Lung (tissue), 12 donors: ENCODE data around the gene TUG1. TPM values are rescaled to one million over a fixed set of nuclear protein-coding genes. Genes with fewer than 3 reads are reported as not detected.

ENCODE experiments used
- ATAC-seq: fragments of 200-7000 bp; cut with Tn5 transposase; one replicate; pipeline ENCODE4 v1.9.1; 2020; ENCODE audit warnings: moderate number of reproducible peaks; ENCODE audit not compliant: insufficient read depth, low FRiP score
- DNase-seq, 3 donors: peaks; one replicate each; pipeline ENCODE4 v3.0.0-alpha.2; 2013 to 2017
- H3K27ac ChIP-seq, 2 donors: one replicate each; pipeline ENCODE4 v1.5.1; 2013; ENCODE audit warnings: mild to moderate bottlenecking in 2 of 2, moderate library complexity in 2 of 2, control low read depth in 1 of 2, inconsistent platforms in 1 of 2, low read depth in 1 of 2, low read length in 1 of 2
- H3K27me3 ChIP-seq, 3 donors: one replicate each; pipeline ENCODE4 v1.5.1; 2013; ENCODE audit warnings: low read length in 2 of 3; ENCODE audit not compliant: control insufficient read depth in 3 of 3, insufficient read depth in 3 of 3
- H3K36me3 ChIP-seq, 4 donors: one replicate each; pipeline ENCODE4 v1.5.1; 2013; ENCODE audit warnings: low read length in 4 of 4, mild to moderate bottlenecking in 1 of 4, moderate library complexity in 1 of 4; ENCODE audit not compliant: control insufficient read depth in 4 of 4, insufficient read depth in 4 of 4
- H3K4me1 ChIP-seq, 5 donors: one replicate each; pipeline ENCODE4 v1.5.1; 2013; ENCODE audit warnings: low read length in 5 of 5, mild to moderate bottlenecking in 2 of 5, moderate library complexity in 1 of 5; ENCODE audit not compliant: control insufficient read depth in 5 of 5, insufficient read depth in 5 of 5
- H3K4me3 ChIP-seq: one replicate; pipeline ENCODE4 v1.5.1; 2013; ENCODE audit warnings: mild to moderate bottlenecking, control low read depth, moderate library complexity
- H3K9ac ChIP-seq, 2 donors: one replicate each; pipeline ENCODE4 v1.5.1; 2013; ENCODE audit warnings: low read length in 2 of 2, control low read depth in 1 of 2; ENCODE audit not compliant: insufficient read depth in 1 of 2
- H3K9me3 ChIP-seq, 4 donors: one replicate each; pipeline ENCODE4 v1.5.1; 2013; ENCODE audit warnings: low read length in 3 of 4, mild to moderate bottlenecking in 1 of 4, moderate library complexity in 1 of 4; ENCODE audit not compliant: control insufficient read depth in 4 of 4, insufficient read depth in 3 of 4
- CTCF ChIP-seq: IDR thresholded peaks from 2 replicates; pipeline ENCODE4 v1.5.1; 2012; ENCODE audit warnings: mild to moderate bottlenecking; ENCODE audit errors: control extremely low read depth, extremely low read depth
- WGBS, 2 donors: extraction: QIAGEN DNeasy Blood & Tissue Kit; methylation state at CpG; one replicate each; pipeline ENCODE4 v1.1.7; 2013; 5-methylcytosine and 5-hydroxymethylcytosine counted together
- polyA plus RNA-seq, 2 donors: library from polyadenylated mRNA; stranded (reverse); fragments of 200-250 nt; gene quantifications; one replicate each; pipeline ENCODE4 v1.2.1, GENCODE V29; 2013
- total RNA-seq, 2 donors: library from RNA; depleted of rRNA in 1 of 2; stranded (reverse); fragments of >200 nt in 1 of 2; gene quantifications; one replicate each; pipeline ENCODE4 v1.2.1, GENCODE V29; 2014 to 2021
- donor health status: control.
- donor health status: control.
- donor health status: Bipolar disorder and iron deficiency.
- donor health status: healthy.
- donor health status: DM: yes; HTN: yes; CAD: no.

The TUG1 gene
- total and polyA plus RNA-seq, 4 donors = 24.3 to 147 (median 40.2) TPM

GRCh38 chr22:30925667-30926066 is 43.4 kb upstream of the TUG1 start:
- Histone ChIP-seq H3K9ac (no peak overlapping the region), H3K4me3 (no peak overlapping the region), H3K27me3 (no peaks in the 10 kb centered on the region), H3K9me3 (no peaks in the 10 kb centered on the region), H3K36me3 (peaks cover 20 to 37% (median 24%) of the 10 kb centered on the region in 4 donors), H3K4me1 (peaks cover 0 to 13% (median 3%) of the 10 kb centered on the region in 5 donors), H3K27ac (no peak overlapping the region)
- WGBS, 2 donors = 94 to 95% methylated on average over 5 of the region's 5 CpGs
- no peak for DNase-seq
- ATAC-seq = no peak
- no peak for TF ChIP-seq CTCF

- H3K27me3 ChIP-seq = no peaks in the 10 kb centered on the region
- TF ChIP-seq CTCF = no peak
- H3K9ac ChIP-seq = no peak overlapping the region
- H3K27ac ChIP-seq = no peak overlapping the region
- peaks cover 0 to 5% (median 0%) of the 10 kb centered on the region in 5 donors for H3K4me1 ChIP-seq
- H3K9me3 ChIP-seq = no peaks in the 10 kb centered on the region
- ATAC-seq = no peak
- WGBS, 2 donors = 90 to 93% methylated on average over 4 of the region's 4 CpGs
- peaks cover 24 to 47% (median 32%) of the 10 kb centered on the region in 4 donors for H3K36me3 ChIP-seq
- H3K4me3 ChIP-seq = no peak overlapping the region
- DNase-seq = no peak
These were observed 42.4 kb upstream of the TUG1 start for GRCh38 chr22:30926706-30927105.

DNA sequence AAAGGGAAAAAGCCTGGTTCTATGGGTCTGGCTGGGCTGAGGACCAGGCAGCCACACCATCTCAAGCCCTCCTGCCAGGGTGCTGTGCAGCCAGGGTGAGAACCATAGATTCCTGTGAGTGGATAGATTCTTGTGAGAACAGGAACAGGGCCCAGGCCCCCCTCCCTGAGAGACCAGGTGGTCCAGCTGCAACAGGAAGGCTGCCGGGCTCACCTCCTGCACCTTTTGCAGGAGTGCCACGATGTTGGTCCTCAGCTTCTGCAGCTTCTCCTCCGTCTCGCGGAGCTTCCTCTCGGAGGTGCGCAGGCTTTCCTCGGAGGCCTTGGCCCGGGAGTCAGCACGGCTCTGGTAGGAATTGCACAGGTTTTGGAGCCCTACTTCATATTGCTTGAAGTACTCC is 41.3 kb upstream of the TUG1 start:
- H3K9ac ChIP-seq = no peak overlapping the region
- H3K36me3 ChIP-seq = peaks cover 34 to 58% (median 43%) of the 10 kb centered on the region in 4 donors
- WGBS, 2 donors = 93 to 96% methylated on average over 10 of the region's 10 CpGs
- no peak overlapping the region for H3K4me3 ChIP-seq
- H3K9me3 ChIP-seq = no peaks in the 10 kb centered on the region
- ATAC-seq (no peak), DNase-seq (no peak)
- no peaks in the 10 kb centered on the region for H3K4me1 ChIP-seq
- no peak overlapping the region for H3K27ac ChIP-seq
- no peaks in the 10 kb centered on the region for H3K27me3 ChIP-seq
- TF ChIP-seq CTCF = no peak

DNA sequence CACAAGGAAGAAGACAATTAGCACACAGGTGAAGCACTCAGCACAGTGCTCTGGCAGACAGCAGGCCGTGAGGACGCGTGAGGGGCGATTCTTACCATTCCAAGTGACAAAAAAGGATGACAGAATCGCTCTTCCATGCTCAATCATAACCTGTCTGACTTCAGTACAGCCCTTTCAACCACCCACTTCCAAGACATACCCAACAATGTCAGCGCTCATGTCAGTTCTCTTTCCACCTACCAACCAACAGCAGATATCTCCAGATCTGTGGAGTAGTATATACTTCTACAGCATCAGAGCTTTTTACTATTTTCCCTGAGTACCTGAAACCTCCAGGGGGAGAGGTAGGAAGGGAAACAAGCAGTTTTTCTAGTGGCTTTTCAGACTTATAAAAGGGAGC is 40.7 kb upstream of the TUG1 start:
- 97 to 98% methylated on average over 6 of the region's 6 CpGs for WGBS, 2 donors
- no peak for ATAC-seq
- H3K27ac ChIP-seq = no peak overlapping the region
- H3K27me3 ChIP-seq = no peaks in the 10 kb centered on the region
- H3K4me1 ChIP-seq = no peaks in the 10 kb centered on the region
- DNase-seq = no peak
- H3K9ac ChIP-seq = no peak overlapping the region
- no peak for TF ChIP-seq CTCF
- H3K4me3 ChIP-seq = no peak overlapping the region
- H3K9me3 ChIP-seq = no peaks in the 10 kb centered on the region
- peaks cover 40 to 64% (median 48%) of the 10 kb centered on the region in 4 donors for H3K36me3 ChIP-seq
